GM13977 (cell line): Measurements from ENCODE around the gene CA12.

Experiments used
- DNase-seq: peaks from one replicate; pipeline ENCODE4 v3.0.0; 2012; ENCODE audit warnings: low spot score
- CTCF ChIP-seq: IDR thresholded peaks from 2 replicates; pipeline ENCODE4 v1.5.1; 2012; ENCODE audit warnings: mild to moderate bottlenecking, control low read depth; ENCODE audit not compliant: insufficient read depth; ENCODE audit errors: extremely low read depth, missing control alignments
- in situ Hi-C: fragments of 300-500 bp; cut with MboI; formaldehyde crosslinking; loops from one replicate; pipeline ENCODE4 v1.12.0; 2022; ENCODE audit warnings: low sequenced_read_pairs, low pct_unique_long_range_greater_than_20kb, mixed read lengths, inconsistent platforms; ENCODE audit not compliant: unreplicated experiment

CA12 gene

GRCh38 chr15:63329567-63330350 is 51.9 kb downstream of the CA12 start:
- no peak for TF ChIP-seq CTCF
- in situ Hi-C loops, result no loop called here
- DNase-seq, result no peak

GRCh38 chr15:63327648-63328421 is 53.8 kb downstream of the CA12 start:
- in situ Hi-C loops, result no loop called here
- no peak for DNase-seq
- TF ChIP-seq CTCF, result no peak

- no peak for TF ChIP-seq CTCF
- in situ Hi-C loops, result no loop called here
- no peak for DNase-seq
These were observed 56.9 kb downstream of the CA12 start for GRCh38 chr15:63324770-63325169.

- no peak for DNase-seq
These were observed 57.7 kb downstream of the CA12 start for GRCh38 chr15:63323798-63324563.

GRCh38 chr15:63322541-63322940 is 59.1 kb downstream of the CA12 start:
- in situ Hi-C loops, result no loop called here

More at GRCh38 chr15:63323798-63324563, 57.7 kb downstream of the CA12 start:
- no peak for TF ChIP-seq CTCF
- in situ Hi-C loops, result no loop called here

More at GRCh38 chr15:63322541-63322940, 59.1 kb downstream of the CA12 start:
- TF ChIP-seq CTCF, result no peak
- DNase-seq, result no peak
